Measurements from ENCODE around the gene ASMTL. TPM values are rescaled to one million over a fixed set of nuclear protein-coding genes. Genes with fewer than 3 reads are reported as not detected.

Gene ASMTL
- total and polyA plus RNA-seq, 10 donors = 21.3 to 35.5 (median 27.2) TPM

- H3K9me3 ChIP-seq = peaks cover 0 to 17% (median 13%) of the 10 kb centered on the region in 8 donors
- H3K4me1 ChIP-seq = no peaks in the 10 kb centered on the region
- no peak for DNase-seq
- intact Hi-C loops (cut with DNase I; ENCODE audit: low total_unique reads) = no loop called here
- WGBS, 5 donors = 85 to 98% (median 94%) methylated on average over 2 of the region's 2 CpGs
- TF ChIP-seq CTCF (IDR thresholded peaks at IDR 0.05 in 8 of 11, conservative IDR thresholded peaks at IDR 0.05 in 3 of 11) = no peak
- no peak for TF ChIP-seq POLR2AphosphoS5 (IDR thresholded peaks at IDR 0.05)
- no peak for TF ChIP-seq POLR2A (IDR thresholded peaks at IDR 0.05)
- no peak overlapping the region for H3K27ac ChIP-seq
- no peaks in the 10 kb centered on the region for H3K27me3 ChIP-seq (replicated peaks in 1 of 7)
- no peak overlapping the region for H3K4me3 ChIP-seq
- peaks cover 0 to 55% (median 19%) of the 10 kb centered on the region in 6 donors for H3K36me3 ChIP-seq
Measured at GRCh38 chrX:1361910-1362309, 90.8 kb downstream of the ASMTL start.

- H3K4me3 ChIP-seq = no peak overlapping the region
- H3K9me3 ChIP-seq = peaks cover 0 to 17% (median 13%) of the 10 kb centered on the region in 8 donors
- no peak for DNase-seq
- H3K27ac ChIP-seq = no peak overlapping the region
- TF ChIP-seq POLR2AphosphoS5 (IDR thresholded peaks at IDR 0.05) (no peak), POLR2A (IDR thresholded peaks at IDR 0.05) (no peak), CTCF (IDR thresholded peaks at IDR 0.05 in 8 of 11, conservative IDR thresholded peaks at IDR 0.05 in 3 of 11) (no peak)
- no peaks in the 10 kb centered on the region for H3K27me3 ChIP-seq (replicated peaks in 1 of 7)
- H3K4me1 ChIP-seq = no peaks in the 10 kb centered on the region
- 82 to 85% (median 84%) methylated on average over 12 of the region's 12 CpGs for WGBS, 5 donors
- H3K36me3 ChIP-seq = peaks cover 0 to 55% (median 19%) of the 10 kb centered on the region in 6 donors
- intact Hi-C loops (cut with DNase I; ENCODE audit: low total_unique reads) = no loop called here
Measured at GRCh38 chrX:1361275-1361674, 91.4 kb downstream of the ASMTL start.

- Histone ChIP-seq H3K27ac (no peak overlapping the region), H3K36me3 (peaks cover 0 to 55% (median 19%) of the 10 kb centered on the region in 6 donors), H3K4me1 (peaks cover 0 to 7% (median 0%) of the 10 kb centered on the region in 6 donors), H3K27me3 (replicated peaks in 1 of 7) (no peaks in the 10 kb centered on the region), H3K4me3 (no peak overlapping the region), H3K9me3 (peaks cover 0 to 17% (median 13%) of the 10 kb centered on the region in 8 donors)
- DNase-seq = no peak
- TF ChIP-seq POLR2AphosphoS5 (IDR thresholded peaks at IDR 0.05) (no peak), CTCF (IDR thresholded peaks at IDR 0.05 in 8 of 11, conservative IDR thresholded peaks at IDR 0.05 in 3 of 11) (no peak), POLR2A (IDR thresholded peaks at IDR 0.05) (no peak)
- WGBS, 5 donors = 82 to 98% (median 93%) methylated on average over 2 of the region's 2 CpGs
- intact Hi-C loops (cut with DNase I; ENCODE audit: low total_unique reads) = no loop called here
Measured at GRCh38 chrX:1360171-1360570, 92.5 kb downstream of the ASMTL start.

GRCh38 chrX:1359477-1359873, 93.2 kb downstream of the ASMTL start:
- Histone ChIP-seq H3K36me3 (peaks cover 0 to 50% (median 19%) of the 10 kb centered on the region in 6 donors), H3K27ac (no peak overlapping the region), H3K4me1 (peaks cover 0 to 7% (median 0%) of the 10 kb centered on the region in 6 donors), H3K27me3 (replicated peaks in 1 of 7) (no peaks in the 10 kb centered on the region), H3K4me3 (no peak overlapping the region), H3K9me3 (peaks cover 0 to 17% (median 13%) of the 10 kb centered on the region in 8 donors)
- TF ChIP-seq POLR2A (IDR thresholded peaks at IDR 0.05) = no peak
- no peak for TF ChIP-seq POLR2AphosphoS5 (IDR thresholded peaks at IDR 0.05)
- no peak for TF ChIP-seq CTCF (IDR thresholded peaks at IDR 0.05 in 8 of 11, conservative IDR thresholded peaks at IDR 0.05 in 3 of 11)
- intact Hi-C loops (cut with DNase I; ENCODE audit: low total_unique reads) = no loop called here
- no peak for DNase-seq
- 83 to 94% (median 92%) methylated on average over 4 of the region's 4 CpGs for WGBS, 5 donors
